CD4-positive, alpha-beta T cell treated with Interleukin-10 for 1 hour (primary cell): ENCODE results near the gene LHFPL5.

ENCODE experiments used
- DNase-seq: peaks from one replicate; pipeline ENCODE4 v3.0.0-alpha.2; 2020

LHFPL5 gene

GRCh38 chr6:35794536-35795452, 10.4 kb upstream of the LHFPL5 start:
- no peak for DNase-seq

GRCh38 chr6:35795453-35796071, 9.6 kb upstream of the LHFPL5 start:
- DNase-seq: no peak

GRCh38 chr6:35796236-35796635, 8.9 kb upstream of the LHFPL5 start:
- no peak for DNase-seq

- DNase-seq: no peak
Observed at GRCh38 chr6:35797837-35798526, 7.2 kb upstream of the LHFPL5 start.

GRCh38 chr6:35798706-35799105, 6.4 kb upstream of the LHFPL5 start:
- DNase-seq: no peak

DNA sequence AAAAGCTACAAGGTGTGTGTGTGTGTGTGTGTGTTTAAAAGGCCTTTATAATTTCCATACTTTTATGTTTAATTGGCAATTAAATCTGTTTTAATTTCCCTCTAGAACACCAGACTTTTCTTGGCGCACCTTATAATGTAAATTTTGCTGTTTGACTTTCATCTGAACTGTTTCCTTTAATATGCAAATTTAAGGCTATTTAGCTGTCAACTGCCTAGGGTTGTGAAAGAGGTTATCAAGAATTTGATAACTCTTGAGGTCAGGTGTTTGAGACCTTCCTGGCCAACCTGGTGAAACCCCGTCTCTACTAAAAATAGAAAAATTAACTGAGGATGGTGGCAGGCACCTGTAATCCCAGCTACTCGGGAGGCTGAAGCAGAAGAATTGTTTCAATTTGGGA, 4.0 kb upstream of the LHFPL5 start:
- DNase-seq: no peak

DNA sequence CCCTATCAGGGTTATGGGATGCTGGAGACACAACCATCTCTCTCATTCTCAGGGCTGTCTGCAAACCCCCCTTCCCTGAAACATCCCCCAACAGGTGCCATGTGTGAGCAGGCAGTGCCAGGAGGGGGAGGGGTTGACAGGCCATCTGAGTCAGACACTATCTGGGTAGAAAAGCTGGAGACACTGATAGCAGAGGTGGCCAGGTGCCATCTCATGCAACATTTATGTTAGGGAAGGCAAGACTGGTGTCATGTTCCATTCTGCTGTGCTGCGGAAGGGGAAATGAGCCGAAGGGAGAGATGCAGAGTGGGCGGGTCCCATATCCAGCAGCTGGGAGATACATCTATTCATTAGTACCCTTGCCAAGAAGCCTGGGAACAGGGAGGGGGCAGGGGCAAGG, 3.5 kb downstream of the LHFPL5 start:
- DNase-seq: no peak

DNA sequence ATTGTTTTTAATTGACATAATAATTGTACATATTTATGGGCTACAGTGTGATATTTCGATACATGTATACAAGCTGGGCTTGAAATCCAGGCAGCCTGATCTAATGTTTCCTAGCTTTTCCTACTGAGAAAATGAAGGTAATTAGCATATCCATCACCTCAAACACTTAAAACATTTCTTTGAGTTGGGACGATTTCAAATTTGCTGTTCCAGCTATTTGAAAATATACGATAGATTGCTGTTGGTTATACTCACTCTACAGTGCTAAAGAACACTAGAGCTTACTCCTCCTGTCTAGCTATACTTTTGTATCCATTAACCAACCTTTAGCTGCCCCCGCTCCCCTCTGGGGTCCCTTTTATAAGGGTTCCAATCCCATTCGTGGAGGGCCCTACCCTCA, 4.7 kb downstream of the LHFPL5 start:
- no peak for DNase-seq

GRCh38 chr6:35810971-35811698, 6.0 kb downstream of the LHFPL5 start:
- no peak for DNase-seq

DNA sequence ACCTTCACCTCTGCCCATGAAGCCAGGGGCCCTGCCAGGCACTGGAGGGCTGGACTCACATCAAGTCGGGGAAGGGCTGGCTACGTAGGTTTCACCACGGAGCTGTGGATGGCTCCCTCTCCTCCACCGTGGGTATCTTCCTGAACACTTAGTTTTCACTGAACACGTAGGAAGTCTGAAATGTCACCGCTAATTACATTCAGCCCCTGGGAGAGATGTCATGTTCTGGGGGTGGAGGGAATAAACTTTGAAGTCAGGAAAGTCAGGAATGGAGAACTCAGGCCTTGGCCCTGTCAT, 6.5 kb downstream of the LHFPL5 start:
- no peak for DNase-seq

- no peak for DNase-seq
Observed at GRCh38 chr6:35817515-35817914, 12.4 kb downstream of the LHFPL5 start.

- no peak for DNase-seq
Observed at GRCh38 chr6:35823601-35824000, 18.4 kb downstream of the LHFPL5 start.

DNA sequence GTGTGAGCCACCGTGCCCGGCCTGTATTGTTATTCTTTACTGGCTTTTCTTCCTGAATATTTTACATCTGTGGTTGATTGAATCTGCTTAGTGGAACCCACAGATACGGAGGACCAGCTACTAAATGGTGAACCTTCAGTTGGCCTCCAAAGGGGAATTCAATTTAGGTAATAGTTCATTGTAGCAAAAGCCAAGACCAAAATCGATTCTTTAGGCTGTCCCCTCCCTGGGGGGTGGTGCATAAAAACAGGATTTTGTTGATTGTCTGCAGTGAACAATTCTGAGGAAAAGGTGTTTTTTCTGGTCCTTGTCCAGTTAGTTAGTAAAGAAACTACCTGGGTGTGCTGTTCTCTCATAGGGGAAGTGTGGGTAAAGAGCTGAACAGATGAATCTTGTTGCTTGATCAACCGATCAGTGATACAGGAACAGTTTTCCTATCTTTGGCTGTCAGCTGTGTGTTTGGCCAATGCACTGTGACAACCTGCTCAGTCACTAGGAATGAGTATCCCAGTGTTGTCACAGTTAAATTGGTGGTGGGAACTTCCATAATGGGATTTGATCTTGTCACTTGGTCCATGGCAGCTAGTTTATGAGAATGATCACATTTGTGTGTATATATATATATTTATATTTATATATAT, 19.5 kb downstream of the LHFPL5 start:
- DNase-seq: no peak

GRCh38 chr6:35829306-35829705, 24.2 kb downstream of the LHFPL5 start:
- no peak for DNase-seq

DNA sequence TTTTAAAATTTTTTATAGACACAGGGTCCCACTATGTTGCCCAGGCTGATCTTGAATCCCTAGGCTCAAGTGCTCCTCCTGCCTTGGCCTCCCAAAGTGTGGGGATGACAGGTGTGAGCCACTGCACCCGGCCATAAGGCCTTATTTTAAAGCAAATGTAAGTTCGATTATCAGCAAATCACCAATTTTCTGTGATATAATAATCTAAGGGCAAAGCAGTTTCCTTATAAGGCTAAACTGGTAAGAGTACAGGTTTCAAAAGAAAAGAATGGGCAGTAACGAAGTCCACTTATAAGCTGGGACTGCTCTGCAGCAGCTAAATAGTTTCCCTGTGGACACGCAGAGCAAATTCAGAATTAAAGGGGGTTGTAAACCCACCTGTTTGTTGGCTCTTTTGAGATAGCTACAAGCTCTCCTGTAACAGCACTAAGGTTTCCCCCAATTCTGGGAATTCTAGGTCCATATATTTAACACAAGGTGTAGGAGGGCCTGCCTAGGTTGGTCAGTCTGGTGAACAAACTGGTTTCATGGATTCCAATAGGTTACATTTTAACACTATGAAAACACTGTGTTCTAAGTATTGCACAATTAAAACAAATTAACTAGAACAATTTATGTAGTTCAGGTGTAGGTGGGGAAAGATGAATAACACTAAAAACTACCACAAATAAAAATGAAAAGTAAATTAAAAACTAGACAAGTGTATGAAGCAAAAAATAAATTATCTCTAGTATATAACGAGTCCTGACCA, 26.3 kb downstream of the LHFPL5 start:
- DNase-seq: no peak

DNA sequence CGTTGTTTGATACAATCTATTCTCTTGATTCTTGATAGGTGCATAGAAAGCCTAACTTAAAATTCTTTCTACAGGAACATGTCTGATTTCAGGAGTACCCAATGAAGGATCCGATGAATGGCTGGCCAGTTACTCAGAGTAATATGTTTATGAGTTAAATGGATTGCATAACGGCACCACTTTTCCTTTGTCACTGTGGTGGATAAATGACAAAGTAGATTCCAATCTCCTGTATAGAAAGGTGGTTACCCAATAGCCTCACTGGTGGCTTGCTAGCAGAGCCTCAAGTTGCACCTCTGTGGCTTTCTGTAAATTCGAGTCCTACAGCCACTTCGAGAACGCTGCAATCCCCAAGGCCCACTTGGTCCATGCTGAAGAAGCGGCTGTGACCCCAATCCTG, 28.4 kb downstream of the LHFPL5 start:
- no peak for DNase-seq

- DNase-seq: no peak
Observed at GRCh38 chr6:35839019-35839418, 33.9 kb downstream of the LHFPL5 start.

- DNase-seq: no peak
Observed at GRCh38 chr6:35842381-35842780, 37.2 kb downstream of the LHFPL5 start.

- DNase-seq: no peak
Observed at GRCh38 chr6:35844290-35844689, 39.1 kb downstream of the LHFPL5 start.

GRCh38 chr6:35850208-35850607, 45.1 kb downstream of the LHFPL5 start:
- no peak for DNase-seq

DNA sequence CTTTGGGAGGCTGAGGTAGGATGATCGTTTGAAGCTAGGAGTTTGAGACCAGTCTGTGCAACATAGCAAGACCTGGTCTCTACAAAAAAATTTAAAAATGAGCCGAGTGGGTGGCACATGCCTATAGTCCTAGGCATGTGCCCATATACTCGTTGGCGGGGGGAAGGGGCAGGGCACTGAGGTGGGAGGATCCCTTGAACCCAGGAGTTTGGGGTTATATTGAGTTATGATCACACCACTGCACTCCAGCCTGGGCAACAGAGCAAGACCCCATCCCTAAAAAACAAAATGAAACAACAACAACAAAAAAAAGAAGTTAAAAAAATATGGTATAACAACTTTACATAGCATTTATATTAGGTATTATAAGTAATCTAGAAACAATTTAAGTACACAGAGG, 47.8 kb downstream of the LHFPL5 start:
- DNase-seq: no peak

DNA sequence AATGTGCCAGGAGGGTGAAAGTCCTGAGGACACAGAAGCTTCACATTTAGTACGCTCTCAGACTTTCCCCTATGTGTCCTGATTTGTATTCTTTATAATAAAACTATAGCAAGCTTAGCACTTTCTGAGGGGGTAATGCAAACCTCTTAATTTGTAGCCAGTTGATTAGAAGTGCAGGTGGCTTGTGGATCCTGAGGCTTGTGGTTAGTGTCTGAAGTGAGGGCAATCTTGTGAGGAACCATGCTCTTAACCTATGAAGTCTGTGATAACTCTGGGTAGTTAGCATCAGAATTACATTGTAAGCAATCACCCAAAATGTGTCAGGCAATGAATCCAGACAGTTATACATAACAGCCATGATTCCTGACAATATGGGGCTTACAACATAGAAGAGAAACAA, 51.1 kb downstream of the LHFPL5 start:
- DNase-seq: no peak
